ENCODE measurements around the gene PPP2R1B. TPM values are rescaled to one million over a fixed set of nuclear protein-coding genes. Genes with fewer than 3 reads are reported as not detected.
"Not testable (repeated sequence)": the region's sequence is repeated elsewhere in the genome, so short reads cannot be mapped to it uniquely, and the experiment has no call there.

Gene PPP2R1B
- total RNA-seq, 8 experiments from 2014 or later = 11.8 to 43.7 (median 19.4) TPM

DNA sequence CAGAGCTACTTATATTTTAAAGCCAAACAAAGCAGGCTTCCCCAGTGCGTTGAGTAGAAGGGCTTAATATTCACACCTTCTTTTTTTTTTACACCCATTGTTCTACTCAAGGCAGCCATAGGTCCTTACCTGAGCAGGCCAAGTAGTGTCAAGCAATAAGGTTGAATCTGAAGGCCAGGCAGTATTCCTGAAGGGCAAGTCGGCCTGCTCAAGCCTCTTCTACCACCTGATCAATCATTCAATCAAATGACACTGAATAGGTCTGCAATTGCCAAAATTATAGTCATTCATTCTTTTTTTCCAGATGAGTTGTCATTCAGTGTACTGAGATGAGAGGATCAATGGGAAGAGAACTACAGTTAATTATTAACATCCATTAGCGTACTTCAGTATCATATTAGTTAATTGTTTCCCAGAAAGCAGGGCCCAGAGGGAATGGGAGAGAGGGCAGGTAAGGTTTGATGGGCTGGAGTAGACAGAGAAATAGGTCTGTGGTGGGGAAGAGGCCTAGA is 11.9 kb upstream of the PPP2R1B start:
- no peak overlapping the region for H3K27ac ChIP-seq
- no peak overlapping the region for H3K4me3 ChIP-seq
- H3K4me1 ChIP-seq (replicated peaks in 1 of 2) = peaks cover 7 to 10% of the 10 kb centered on the region in 2 donors
- ATAC-seq (replicated peaks in 6 of 8) = no peak
- in situ Hi-C loops (cut with MboI; ENCODE audit: low pct_unique_long_range_greater_than_20kb in 2 of 9, low sequenced_read_pairs in 9 of 9, unreplicated experiment in 9 of 9) = loop anchor here in 5 of 9 experiments (10.0 to 25.0 kb wide), 3 partner anchors 166 to 191 kb away; partner anchors contain the start of gene SIK2 (in 4 of the 5)
- WGBS, 10 experiments = 44 to 100% (median 60%) methylated on average over 1 to 3 of the region's 3 CpGs

DNA sequence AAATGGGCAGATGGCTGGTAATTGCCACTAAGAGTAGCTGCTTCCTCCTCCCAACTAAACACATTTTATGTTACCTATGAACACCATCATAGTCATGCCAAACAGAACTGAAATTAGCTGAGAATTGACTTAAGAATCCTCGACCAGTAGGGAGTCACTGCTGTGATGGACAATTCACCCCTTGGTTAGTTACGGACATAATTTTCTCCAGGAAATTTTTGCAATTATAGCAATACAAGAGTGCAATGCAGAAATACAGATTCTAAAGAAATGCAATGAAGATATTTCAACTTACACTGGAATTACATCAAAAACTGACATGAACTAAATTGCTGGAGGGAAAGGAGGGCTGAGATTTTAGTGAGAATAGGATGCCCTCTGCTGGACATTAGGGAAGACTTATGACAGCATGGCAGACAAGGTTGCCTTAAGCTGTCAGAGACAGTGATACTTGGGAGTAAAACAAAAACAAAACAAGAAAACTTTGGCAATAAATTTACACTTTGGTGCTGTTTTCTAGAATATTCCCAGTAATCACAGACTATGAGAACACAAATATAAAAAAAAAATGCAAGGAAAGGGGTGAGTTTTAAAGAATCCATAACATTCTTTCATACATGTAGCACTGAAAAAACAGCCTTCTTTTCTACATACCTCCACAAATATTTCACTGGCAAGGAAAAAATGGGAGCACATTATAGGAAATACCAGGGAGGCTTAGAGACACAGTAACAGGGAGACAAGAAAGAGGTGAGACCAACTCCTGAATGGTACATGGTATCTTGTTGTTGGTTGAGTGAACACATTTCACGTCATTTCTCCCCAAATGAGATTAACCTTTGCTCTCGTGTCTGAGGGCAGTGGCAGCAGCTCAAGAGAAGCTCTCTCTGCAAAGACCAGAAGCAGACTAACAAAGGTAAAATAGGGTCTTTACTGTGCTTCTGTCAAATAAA is 11.2 kb upstream of the PPP2R1B start:
- 17 to 80% (median 66%) methylated on average over 1 to 4 of the region's 4 CpGs; no CpG with 5 or more reads in 1 of the 10 experiments for WGBS, 10 experiments
- Histone ChIP-seq H3K27ac (no peak overlapping the region), H3K4me3 (no peak overlapping the region), H3K4me1 (replicated peaks in 1 of 2) (peaks cover 7 to 10% of the 10 kb centered on the region in 2 donors)
- peak; percentile 86 to 98 (median 91) for ATAC-seq (replicated peaks in 6 of 8)
- in situ Hi-C loops (cut with MboI; ENCODE audit: low pct_unique_long_range_greater_than_20kb in 2 of 9, low sequenced_read_pairs in 9 of 9, unreplicated experiment in 9 of 9) = loop anchor here in 5 of 9 experiments (10.0 to 25.0 kb wide), 3 partner anchors 165 to 190 kb away; partner anchors contain the start of gene SIK2 (in 4 of the 5)

DNA sequence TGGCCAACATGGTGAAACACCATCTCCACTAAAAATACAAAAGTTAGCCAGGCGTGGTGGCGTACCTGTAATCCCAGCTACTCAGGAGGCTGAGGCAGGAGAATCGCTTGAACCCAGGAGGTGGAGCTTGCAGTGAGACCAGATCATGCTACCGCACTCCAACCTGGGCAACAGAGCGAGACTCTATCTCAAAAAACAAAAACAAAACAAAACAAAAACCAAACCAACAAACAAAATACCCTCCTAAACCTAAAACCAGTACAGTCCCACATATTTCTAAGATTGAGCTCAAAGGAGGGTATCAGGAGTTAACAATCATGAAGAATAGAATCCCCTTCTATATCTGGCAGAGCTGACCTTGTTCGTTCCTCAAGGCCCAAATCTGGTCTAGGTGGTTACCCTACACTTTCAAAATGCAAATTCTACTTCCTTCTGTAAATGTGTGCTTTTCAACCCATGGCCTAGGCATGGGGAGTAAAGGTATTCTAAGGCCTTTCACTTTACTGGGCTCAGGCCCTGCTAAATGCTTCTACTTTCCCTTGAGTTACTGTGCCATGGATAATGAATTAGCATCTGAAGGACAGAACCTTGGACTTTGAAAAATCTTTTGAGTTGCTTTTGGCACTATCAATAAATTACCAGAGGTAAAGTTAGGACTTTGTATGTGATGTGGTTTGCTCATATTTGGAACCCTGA is 10.4 kb upstream of the PPP2R1B start:
- ATAC-seq (replicated peaks in 6 of 8) = no peak
- in situ Hi-C loops (cut with MboI; ENCODE audit: low pct_unique_long_range_greater_than_20kb in 2 of 9, low sequenced_read_pairs in 9 of 9, unreplicated experiment in 9 of 9) = loop anchor here in 5 of 9 experiments (10.0 to 25.0 kb wide), 3 partner anchors 164 to 189 kb away; partner anchors contain the start of gene SIK2 (in 4 of the 5)
- H3K4me3 ChIP-seq = no peak overlapping the region
- peaks cover 7 to 10% of the 10 kb centered on the region in 2 donors for H3K4me1 ChIP-seq (replicated peaks in 1 of 2)
- H3K27ac ChIP-seq = no peak overlapping the region
- WGBS, 10 experiments = 40 to 100% (median 80%) methylated on average over 1 to 6 of the region's 6 CpGs; no CpG with 5 or more reads in 1 of the 10 experiments

GRCh38 chr11:111774955-111775710 is 8.9 kb upstream of the PPP2R1B start:
- ATAC-seq (replicated peaks in 6 of 8) = no peak
- H3K27ac ChIP-seq = no peak overlapping the region
- 60 to 100% (median 97%) methylated on average over 1 to 6 of the region's 6 CpGs for WGBS, 10 experiments

GRCh38 chr11:111772535-111772934 is 6.3 kb upstream of the PPP2R1B start:
- Histone ChIP-seq H3K4me3 (no peak overlapping the region), H3K4me1 (replicated peaks in 1 of 2) (peaks cover 3 to 5% of the 10 kb centered on the region in 2 donors), H3K27ac (no peak overlapping the region)
- ATAC-seq (replicated peaks in 6 of 8) = no peak
- 56 to 100% (median 100%) methylated on average over 1 to 2 of the region's 2 CpGs; no CpG with 5 or more reads in 3 of the 10 experiments for WGBS, 10 experiments
- in situ Hi-C loops (cut with MboI; ENCODE audit: low pct_unique_long_range_greater_than_20kb in 2 of 9, low sequenced_read_pairs in 9 of 9, unreplicated experiment in 9 of 9) = loop anchor here in 5 of 9 experiments (10.0 to 25.0 kb wide), 3 partner anchors 168 to 310 kb away; partner anchors contain the start of gene SIK2 (in 3 of the 5)

More at GRCh38 chr11:111774955-111775710, 8.9 kb upstream of the PPP2R1B start:
- Histone ChIP-seq H3K4me1 (replicated peaks in 1 of 2) (peaks cover 7 to 10% of the 10 kb centered on the region in 2 donors), H3K4me3 (no peak overlapping the region)
- in situ Hi-C loops (cut with MboI; ENCODE audit: low pct_unique_long_range_greater_than_20kb in 2 of 9, low sequenced_read_pairs in 9 of 9, unreplicated experiment in 9 of 9) = loop anchor here in 7 of 9 experiments (10.0 to 25.0 kb wide), 4 partner anchors 163 to 313 kb away; partner anchors contain the start of gene SIK2 (in 4 of the 7)

DNA sequence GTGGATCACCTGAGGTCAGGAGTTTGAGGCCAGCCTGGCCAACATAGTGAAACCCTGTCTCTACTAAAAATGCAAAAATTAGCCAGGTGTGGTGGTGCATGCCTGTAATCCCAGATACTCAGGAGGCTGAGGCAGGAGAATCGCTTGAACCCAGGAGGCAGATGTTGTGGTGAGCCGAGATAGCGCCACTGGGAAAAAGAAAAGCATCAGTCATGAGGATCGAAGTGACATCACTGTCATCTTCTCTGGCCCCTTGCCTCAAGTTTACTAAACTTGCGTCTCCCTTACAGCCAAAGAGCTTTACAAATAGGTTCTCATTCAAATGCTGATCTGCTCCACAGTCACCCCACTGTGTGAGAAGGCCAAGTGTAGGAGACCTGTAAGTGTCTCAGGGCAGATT is 5.0 kb upstream of the PPP2R1B start:
- H3K4me1 ChIP-seq (replicated peaks in 1 of 2); ATAC-seq (replicated peaks in 6 of 8); H3K4me3 ChIP-seq; H3K27ac ChIP-seq: not testable (repeated sequence)
- in situ Hi-C loops (cut with MboI; ENCODE audit: low pct_unique_long_range_greater_than_20kb in 2 of 9, low sequenced_read_pairs in 9 of 9, unreplicated experiment in 9 of 9) = loop anchor here in 5 of 9 experiments (10.0 to 25.0 kb wide), 3 partner anchors 166 to 309 kb away; partner anchors contain the start of gene SIK2 (in 3 of the 5)
- WGBS, 10 experiments = 68 to 80% (median 80%) methylated on average over 1 to 3 of the region's 5 CpGs; no CpG with 5 or more reads in 6 of the 10 experiments

GRCh38 chr11:111770581-111771134 is 4.5 kb upstream of the PPP2R1B start:
- Histone ChIP-seq H3K4me3 (no peak overlapping the region), H3K27ac (no peak overlapping the region), H3K4me1 (replicated peaks in 1 of 2) (peaks cover 3 to 6% of the 10 kb centered on the region in 2 donors)
- WGBS, 10 experiments = 80 to 100% (median 86%) methylated on average over 1 to 4 of the region's 4 CpGs; no CpG with 5 or more reads in 3 of the 10 experiments
- in situ Hi-C loops (cut with MboI; ENCODE audit: low pct_unique_long_range_greater_than_20kb in 2 of 9, low sequenced_read_pairs in 9 of 9, unreplicated experiment in 9 of 9) = loop anchor here in 5 of 9 experiments (10.0 to 25.0 kb wide), 3 partner anchors 166 to 308 kb away; partner anchors contain the start of gene SIK2 (in 3 of the 5)
- ATAC-seq (replicated peaks in 6 of 8) = no peak

DNA sequence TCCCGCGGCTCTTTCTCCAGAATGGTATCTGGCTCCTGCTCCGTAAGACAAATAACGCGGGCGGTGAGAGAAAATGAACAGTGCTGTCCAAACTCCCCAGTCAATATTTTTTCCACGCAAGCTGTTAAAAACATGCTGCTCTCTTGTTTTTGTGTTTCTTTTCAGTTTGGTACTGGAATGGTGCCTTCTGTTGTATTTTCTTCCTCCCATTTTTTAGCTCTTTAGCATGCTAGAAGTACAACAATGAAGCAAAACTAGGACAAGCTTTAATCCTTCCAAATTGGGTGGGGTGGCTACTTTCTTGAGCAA is 599 bp upstream of the PPP2R1B start:
- in situ Hi-C loops (cut with MboI; ENCODE audit: low pct_unique_long_range_greater_than_20kb in 2 of 9, low sequenced_read_pairs in 9 of 9, unreplicated experiment in 9 of 9) = loop anchor here in 3 of 9 experiments (10.0 to 25.0 kb wide), 5 partner anchors 78 to 304 kb away; partner anchors contain the start of gene SIK2 (in 1 of the 3)
- Histone ChIP-seq H3K4me1 (replicated peaks in 1 of 2) (peaks cover 23% of the 10 kb centered on the region in 2 donors), H3K4me3 (peak overlapping the region; percentile 65 to 100 (median 98)), H3K27ac (peak overlapping the region; percentile 10 to 74)
- ATAC-seq (replicated peaks in 6 of 8) = peak in 3 of 8 experiments; percentile 3 to 33 (median 4)
- WGBS, 10 experiments = 0 to 35% (median 13%) methylated on average over 1 to 6 of the region's 7 CpGs; no CpG with 5 or more reads in 3 of the 10 experiments

GRCh38 chr11:111765320-111765983 is 737 bp downstream of the PPP2R1B start:
- in situ Hi-C loops (cut with MboI; ENCODE audit: low pct_unique_long_range_greater_than_20kb in 2 of 9, low sequenced_read_pairs in 9 of 9, unreplicated experiment in 9 of 9) = loop anchor here in 3 of 9 experiments (10.0 to 25.0 kb wide), 5 partner anchors 79 to 303 kb away; partner anchors contain the start of gene SIK2 (in 1 of the 3)
- 0 to 9% (median 3%) methylated on average over 6 to 15 of the region's 28 CpGs for WGBS, 10 experiments
- Histone ChIP-seq H3K4me1 (replicated peaks in 1 of 2) (peaks cover 23% of the 10 kb centered on the region in 2 donors), H3K4me3 (peak overlapping the region; percentile 65 to 100 (median 98)), H3K27ac (no peak overlapping the region)
- peak; percentile 42 to 71 (median 60) for ATAC-seq (replicated peaks in 6 of 8)

GRCh38 chr11:111764621-111765020 is 1.6 kb downstream of the PPP2R1B start:
- Histone ChIP-seq H3K4me3 (peak overlapping the region; percentile 65 to 100 (median 98)), H3K27ac (no peak overlapping the region), H3K4me1 (replicated peaks in 1 of 2) (peaks cover 23% of the 10 kb centered on the region in 2 donors)
- 50 to 80% (median 63%) methylated on average over 1 of the region's 1 CpG; no CpG with 5 or more reads in 6 of the 10 experiments for WGBS, 10 experiments
- ATAC-seq (replicated peaks in 6 of 8) = peak in 1 of 8 experiments; percentile 6
- in situ Hi-C loops (cut with MboI; ENCODE audit: low pct_unique_long_range_greater_than_20kb in 2 of 9, low sequenced_read_pairs in 9 of 9, unreplicated experiment in 9 of 9) = loop anchor here in 3 of 9 experiments (10.0 to 25.0 kb wide), 5 partner anchors 80 to 302 kb away; partner anchors contain the start of gene SIK2 (in 1 of the 3)
